NCI-H2171 treated with DMSO at 0.1 percent for 48 hours (cell line): ENCODE measurements around the gene SURF1.
A peak's percentile ranks its signal among the peaks of the same experiment; 100 is the strongest.
"Not testable (repeated sequence)": the region's sequence is repeated elsewhere in the genome, so short reads cannot be mapped to it uniquely, and the experiment has no call there.

Experiments
- DNase-seq: peaks from one replicate; lab custom pipeline; 2025; lab: John Stamatoyannopoulos, UW

SURF1 gene, protein sequence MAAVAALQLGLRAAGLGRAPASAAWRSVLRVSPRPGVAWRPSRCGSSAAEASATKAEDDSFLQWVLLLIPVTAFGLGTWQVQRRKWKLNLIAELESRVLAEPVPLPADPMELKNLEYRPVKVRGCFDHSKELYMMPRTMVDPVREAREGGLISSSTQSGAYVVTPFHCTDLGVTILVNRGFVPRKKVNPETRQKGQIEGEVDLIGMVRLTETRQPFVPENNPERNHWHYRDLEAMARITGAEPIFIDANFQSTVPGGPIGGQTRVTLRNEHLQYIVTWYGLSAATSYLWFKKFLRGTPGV

DNA sequence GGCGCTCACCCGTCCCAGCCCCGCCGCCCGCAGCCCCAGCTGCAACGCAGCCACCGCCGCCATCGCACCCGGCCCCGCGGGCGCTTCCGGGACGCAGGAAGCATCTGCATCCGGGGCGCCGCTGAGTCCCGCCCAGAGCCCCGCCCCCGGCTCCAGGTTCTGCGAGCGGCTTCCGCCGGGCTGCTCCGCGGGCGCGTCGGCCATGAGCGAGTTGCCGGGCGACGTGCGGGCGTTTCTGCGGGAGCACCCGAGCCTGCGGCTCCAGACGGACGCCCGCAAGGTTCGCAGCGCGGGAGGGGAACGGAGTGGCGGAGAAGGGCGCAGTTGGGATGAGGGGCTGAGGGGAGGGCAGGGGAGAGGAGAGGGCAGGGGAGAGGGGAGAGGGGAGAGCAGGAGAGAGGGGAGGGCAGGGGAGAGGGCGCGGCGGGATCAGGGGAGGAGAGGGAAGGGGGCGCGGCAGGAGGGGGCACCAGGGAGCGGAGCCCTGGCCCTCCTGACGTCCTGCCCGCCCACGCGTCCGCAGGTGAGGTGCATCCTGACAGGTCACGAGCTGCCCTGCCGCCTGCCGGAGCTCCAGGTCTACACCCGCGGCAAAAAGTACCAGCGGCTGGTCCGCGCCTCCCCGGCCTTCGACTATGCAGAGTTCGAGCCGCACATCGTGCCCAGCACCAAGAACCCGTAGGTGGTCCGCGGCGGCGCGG is at the start of gene SURF1, which contains the start of gene SURF2:
TSS of gene SURF1 (minus strand) at position 97 of the 701 bp plus-strand sequence. CDS start at position 63, 34 bp downstream.
TSS of gene SURF2 (plus strand) at position 160 of the 701 bp plus-strand sequence. CDS start at position 203, 43 bp downstream.
- DNase-seq = peak; percentile 83

- DNase-seq = no peak
Measured at GRCh38 chr9:133405508-133406438, 49.5 kb upstream of the SURF1 start.

- no peak for DNase-seq
Measured at GRCh38 chr9:133404454-133405002, 48.2 kb upstream of the SURF1 start.

DNA sequence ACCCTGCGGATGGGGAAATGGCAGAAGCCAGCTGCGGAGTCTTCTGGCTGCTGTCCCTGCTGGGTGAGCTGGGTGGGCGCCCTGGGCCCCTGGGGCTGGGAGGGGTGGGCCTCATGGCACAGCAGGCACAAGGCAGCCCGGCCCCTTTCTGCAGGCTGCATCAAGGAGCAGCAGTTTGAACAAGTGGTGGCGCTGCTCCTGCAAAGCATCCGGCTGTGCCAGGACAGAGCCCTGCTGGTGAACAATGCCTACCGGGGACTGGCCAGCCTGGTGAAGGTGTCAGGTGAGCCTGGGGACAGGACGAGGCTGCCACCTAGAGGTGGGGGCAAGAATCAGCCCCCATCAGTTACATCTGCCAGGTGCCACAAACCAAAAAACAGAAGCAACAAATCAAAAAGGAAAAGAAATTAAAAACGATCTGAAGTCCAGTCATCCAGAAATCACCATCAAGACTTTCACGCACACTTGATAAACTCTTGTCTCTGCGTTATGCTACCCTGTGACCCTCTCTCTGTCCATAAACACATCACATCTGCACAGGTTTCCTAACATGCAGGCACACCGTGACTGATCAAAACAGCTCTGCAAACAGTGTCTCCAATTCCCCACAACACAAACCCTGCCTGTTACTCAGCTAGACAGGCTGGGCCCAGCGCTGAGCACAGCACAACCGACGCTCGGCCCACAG is 47.6 kb upstream of the SURF1 start:
- DNase-seq = peak; percentile 48

DNA sequence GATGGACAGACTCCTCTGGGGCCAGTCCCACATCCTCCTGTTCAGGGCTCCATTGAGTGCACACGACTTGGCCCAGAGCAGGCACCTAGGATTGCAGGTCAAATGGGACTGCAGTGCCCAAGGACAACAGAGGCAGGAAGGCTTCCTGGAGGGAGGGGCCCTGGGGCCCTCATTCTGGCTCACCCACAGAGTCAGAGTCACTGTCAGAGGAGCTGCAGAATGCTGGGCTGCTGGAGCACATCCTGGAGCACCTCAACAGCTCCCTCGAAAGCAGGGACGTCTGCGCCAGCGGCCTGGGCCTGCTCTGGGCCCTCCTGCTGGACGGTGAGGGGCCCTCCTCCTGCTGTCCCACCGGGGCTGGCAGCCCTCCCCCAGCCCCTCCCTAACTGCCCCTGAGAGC is 46.4 kb upstream of the SURF1 start:
- no peak for DNase-seq

- DNase-seq = no peak
Measured at GRCh38 chr9:133401588-133401987, 45.3 kb upstream of the SURF1 start.

GRCh38 chr9:133400292-133400691 is 44.0 kb upstream of the SURF1 start:
- DNase-seq = no peak

DNA sequence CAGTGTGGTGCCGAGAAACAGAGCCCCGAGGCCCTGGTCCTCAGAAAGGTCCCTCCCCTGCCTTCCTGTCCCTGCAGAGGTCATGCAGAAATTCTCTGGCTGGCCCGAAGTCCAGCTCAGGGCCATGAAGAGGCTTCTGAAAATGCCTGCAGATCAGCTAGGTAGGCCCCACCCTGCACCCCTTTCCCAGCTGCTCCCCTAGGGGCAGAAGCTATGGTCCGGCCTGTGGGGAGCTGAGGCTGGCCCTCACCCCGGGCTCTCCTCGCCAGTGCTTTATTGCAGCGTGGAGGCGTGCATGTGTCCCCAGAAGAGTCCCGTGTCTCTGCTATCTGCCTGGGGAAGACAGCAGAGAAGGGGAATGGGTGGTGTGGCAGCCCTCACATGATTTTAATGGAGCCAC is 41.6 kb upstream of the SURF1 start:
- DNase-seq = no peak

- no peak for DNase-seq
Measured at GRCh38 chr9:133397370-133397769, 41.1 kb upstream of the SURF1 start.

DNA sequence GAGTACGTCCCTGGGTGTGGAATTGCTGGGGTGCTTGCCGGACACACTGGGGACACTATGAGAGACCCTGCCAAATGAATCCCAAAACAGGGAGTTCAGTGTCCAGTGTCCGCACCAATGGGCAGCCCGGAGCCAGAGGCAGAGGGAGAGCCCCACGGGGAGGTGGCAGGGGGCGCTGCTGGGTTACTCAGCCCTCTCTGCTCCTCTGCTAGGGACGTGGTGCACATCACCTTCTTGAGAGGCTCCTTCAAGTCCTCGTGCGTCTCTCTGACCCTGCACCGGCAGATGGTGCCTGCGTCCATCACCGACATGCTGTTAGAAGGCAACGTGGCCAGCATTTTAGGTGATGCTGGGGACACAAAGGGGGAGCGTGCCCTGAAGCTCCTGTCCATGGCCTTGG is 40.7 kb upstream of the SURF1 start:
- no peak for DNase-seq

DNA sequence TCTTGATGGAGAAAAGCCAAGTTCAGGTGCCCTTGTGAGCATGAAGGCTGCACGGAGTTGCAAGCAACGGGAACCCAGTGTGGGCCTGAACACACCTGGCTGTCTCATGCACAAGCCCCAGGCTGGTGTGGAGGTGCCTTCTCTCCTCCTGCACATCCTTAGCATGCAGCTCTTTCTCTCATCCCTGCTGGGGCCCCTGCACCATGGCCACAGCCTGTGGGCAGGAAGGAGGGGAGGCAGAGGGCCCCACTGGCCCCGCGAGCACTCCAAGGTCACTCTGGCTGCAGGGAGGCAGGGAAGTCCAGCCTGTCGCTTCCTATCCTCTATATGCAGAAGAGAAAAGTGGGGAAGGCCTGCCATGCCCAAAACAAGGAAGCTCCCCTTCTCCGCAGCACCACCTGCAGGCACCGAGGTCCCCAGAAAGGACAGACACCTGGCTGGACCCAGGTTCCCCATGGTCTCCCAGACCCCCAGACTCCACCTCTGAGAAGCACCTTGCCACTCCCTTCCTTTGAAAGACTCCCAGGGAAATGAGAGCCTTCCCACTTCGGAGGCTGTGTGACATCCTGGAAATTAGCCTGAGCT is 38.5 kb upstream of the SURF1 start:
- DNase-seq = no peak

DNA sequence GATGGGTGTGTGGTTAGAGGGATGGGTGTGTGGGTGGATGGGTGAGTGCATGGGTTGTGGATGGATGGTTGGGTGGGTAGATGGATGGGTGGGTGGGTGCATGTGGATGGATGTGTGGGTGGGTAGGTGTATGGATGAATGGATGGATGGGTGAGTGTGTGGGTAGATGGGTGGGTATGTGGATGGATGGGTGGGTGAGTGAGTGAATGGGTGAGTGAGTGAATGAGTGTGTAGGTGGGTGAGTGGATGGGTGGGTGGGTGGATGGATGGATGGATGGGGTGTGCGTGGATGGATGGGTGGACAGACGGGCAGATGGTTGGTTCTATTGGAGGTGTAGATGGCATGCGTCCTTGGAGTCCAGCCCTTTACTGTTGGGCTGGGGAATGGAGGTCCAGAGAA is 37.1 kb upstream of the SURF1 start:
- DNase-seq = no peak

GRCh38 chr9:133392308-133392707 is 36.0 kb upstream of the SURF1 start:
- not testable (repeated sequence) for DNase-seq

DNA sequence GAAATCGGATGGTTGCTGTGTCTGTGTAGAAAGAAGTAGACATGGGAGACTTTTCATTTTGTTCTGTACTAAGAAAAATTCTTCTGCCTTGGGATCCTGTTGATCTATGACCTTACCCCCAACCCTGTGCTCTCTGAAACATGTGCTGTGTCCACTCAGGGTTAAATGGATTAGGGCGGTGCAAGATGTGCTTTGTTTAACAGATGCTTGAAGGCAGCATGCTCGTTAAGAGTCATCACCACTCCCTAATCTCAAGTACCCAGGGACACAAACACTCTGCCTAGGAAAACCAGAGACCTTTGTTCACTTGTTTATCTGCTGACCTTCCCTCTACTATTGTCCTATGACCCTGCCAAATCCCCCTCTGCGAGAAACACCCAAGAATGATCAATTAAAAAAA is 35.2 kb upstream of the SURF1 start:
- not testable (repeated sequence) for DNase-seq

GRCh38 chr9:133390713-133391112 is 34.4 kb upstream of the SURF1 start:
- no peak for DNase-seq

DNA sequence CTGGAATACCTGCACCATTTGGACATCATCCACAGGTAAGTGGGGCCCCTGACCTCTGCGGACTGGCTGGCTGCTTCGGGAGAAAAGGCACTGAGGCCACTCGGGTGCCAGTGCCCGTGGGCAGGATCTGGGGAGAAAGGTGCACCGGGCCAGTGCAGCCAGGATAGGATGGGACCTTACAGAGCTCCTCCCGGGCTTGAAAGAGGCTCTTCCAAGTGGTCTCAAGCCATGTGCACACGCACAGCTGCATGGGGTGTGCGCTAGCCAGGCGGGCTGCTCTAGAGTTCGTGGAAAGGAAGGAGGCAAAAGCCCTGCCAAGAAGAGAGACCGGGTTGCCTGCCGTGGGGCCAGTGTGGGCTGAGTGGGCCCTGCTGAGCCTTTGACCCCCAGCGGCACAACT is 33.3 kb upstream of the SURF1 start:
- no peak for DNase-seq

DNA sequence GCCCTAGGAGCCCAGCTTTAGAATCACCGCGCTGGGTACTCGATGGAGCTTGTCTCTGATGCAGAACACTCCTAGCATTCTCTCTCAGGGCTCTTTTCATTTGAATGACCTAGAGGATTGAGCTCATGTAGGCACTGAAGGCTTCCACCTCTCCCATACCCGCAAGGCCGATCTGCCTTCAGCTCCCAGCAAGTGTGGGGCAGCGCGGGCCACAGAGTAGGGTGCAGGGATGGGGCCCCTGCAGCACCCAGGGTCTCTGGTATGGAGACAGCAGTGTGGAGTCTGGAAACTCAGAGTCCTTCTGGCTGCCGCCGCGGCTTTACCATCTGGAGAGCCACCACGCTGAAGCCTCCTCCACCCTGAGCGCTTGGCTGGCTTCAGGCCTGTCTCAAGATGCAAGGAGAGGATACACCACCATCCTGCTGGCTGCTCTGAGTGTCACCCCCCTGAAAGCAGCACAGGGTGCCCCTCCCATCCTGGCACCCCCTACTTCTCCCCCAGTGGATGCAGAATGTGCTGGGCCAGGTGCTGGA is 32.8 kb upstream of the SURF1 start:
- DNase-seq = no peak

DNA sequence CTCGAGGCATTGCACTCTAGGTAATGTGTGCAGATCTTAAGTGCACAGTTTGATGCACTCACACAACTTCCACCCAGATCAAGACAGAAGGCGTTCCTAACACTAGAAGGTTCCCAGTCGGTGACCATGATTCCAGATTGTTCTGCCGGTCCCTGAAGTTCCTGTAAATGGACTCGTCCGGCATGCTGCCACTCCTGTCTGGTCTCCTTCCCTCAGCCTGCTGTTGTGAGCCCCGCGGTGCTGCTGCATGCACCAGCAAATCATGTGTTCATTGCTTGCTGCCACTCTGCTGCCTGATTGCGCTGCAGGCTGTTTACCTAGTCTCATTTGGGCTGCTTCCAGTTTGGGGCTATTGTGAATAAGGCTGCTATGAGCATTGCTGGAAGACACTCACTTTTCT is 31.4 kb upstream of the SURF1 start:
- DNase-seq = no peak

DNA sequence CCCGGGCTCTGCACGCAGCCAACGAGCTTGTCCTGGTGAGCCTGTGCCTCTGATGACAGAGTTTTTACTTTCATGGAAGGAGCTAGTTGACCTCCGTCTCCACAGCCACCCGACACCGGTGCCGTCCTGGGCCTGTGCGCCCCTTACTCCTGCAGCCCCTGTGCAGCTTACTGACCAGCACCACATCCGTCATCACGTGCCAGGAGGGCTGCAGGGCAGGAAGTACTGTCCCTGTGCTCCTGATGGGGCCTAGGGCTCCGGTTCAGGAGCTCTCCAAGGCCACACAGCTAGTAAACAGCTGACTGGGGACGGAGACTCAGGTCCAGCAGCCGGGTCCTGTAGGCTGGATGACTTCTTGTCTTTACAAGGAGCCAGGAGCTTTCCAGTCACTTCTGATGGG is 30.1 kb upstream of the SURF1 start:
- no peak for DNase-seq

DNA sequence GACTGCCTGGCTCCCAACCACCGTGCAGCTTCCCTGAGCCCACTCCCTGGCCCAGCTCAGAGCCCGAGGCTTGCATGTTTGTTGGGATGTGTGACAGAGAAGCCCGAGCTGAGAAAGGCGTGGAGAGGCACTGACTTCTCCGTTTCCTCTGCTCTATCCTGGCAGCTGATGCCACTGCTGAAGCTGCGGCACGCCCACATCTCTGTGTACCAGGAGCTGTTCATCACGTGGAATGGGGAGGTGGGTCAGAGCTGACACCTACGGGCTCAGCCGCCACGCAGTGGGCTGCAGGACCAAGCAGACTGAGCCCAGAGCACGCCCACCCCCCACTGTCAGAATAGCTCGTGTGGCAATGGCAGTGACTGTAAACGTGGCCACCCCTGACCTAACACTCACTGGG is 29.2 kb upstream of the SURF1 start:
- DNase-seq = no peak
